Smooth muscle cell (in vitro differentiated cells): Measurements from ENCODE around the gene MYO1D. TPM values are rescaled to one million over a fixed set of nuclear protein-coding genes. Genes with fewer than 3 reads are reported as not detected.
A peak's percentile ranks its signal among the peaks of the same experiment; 100 is the strongest.

Experiments
- DNase-seq: peaks from one replicate; lab custom pipeline; 2025; ENCODE audit not compliant: unreplicated experiment; lab: John Stamatoyannopoulos, UW
- H2AFZ ChIP-seq: fragments of 200-600 bp; sonication (generic); 2 replicates; pipeline ENCODE4 v1.6.0; 2016; ENCODE audit warnings: antibody characterized with exemption, low read depth, mild to moderate bottlenecking
- H3F3A ChIP-seq: fragments of 200-600 bp; sonication (generic); 2 replicates; pipeline ENCODE4 v1.6.0; 2017; ENCODE audit warnings: antibody characterized with exemption, low read depth
- H3K27ac ChIP-seq: fragments of 200-600 bp; sonication (generic); 2 replicates; pipeline ENCODE4 v1.5.1; 2016; ENCODE audit warnings: low read depth, mild to moderate bottlenecking
- H3K27me3 ChIP-seq: fragments of 200-600 bp; sonication (generic); 2 replicates; pipeline ENCODE4 v1.6.1; 2016; ENCODE audit warnings: low read depth, mild to moderate bottlenecking
- H3K36me3 ChIP-seq: fragments of 200-600 bp; sonication (generic); 2 replicates; pipeline ENCODE4 v1.5.1; 2016; ENCODE audit warnings: low read depth
- H3K4me1 ChIP-seq: fragments of 200-600 bp; sonication (generic); 2 replicates; pipeline ENCODE4 v1.5.1; 2016; ENCODE audit warnings: low read depth
- H3K4me2 ChIP-seq: fragments of 200-600 bp; sonication (generic); 2 replicates; pipeline ENCODE4 v1.6.0; 2016; ENCODE audit warnings: mild to moderate bottlenecking
- H3K4me3 ChIP-seq: fragments of 200-600 bp; sonication (generic); 2 replicates; pipeline ENCODE4 v1.5.1; 2016; ENCODE audit warnings: mild to moderate bottlenecking
- H3K79me2 ChIP-seq: fragments of 200-600 bp; sonication (generic); 2 replicates; pipeline ENCODE4 v1.6.0; 2016; ENCODE audit warnings: low read depth, mild to moderate bottlenecking
- H3K9ac ChIP-seq: fragments of 200-600 bp; sonication (generic); 2 replicates; pipeline ENCODE4 v1.6.0; 2016; ENCODE audit warnings: low read depth
- H3K9me3 ChIP-seq: fragments of 200-600 bp; sonication (generic); replicated peaks from 2 replicates; pipeline ENCODE4 v1.5.1; 2016; ENCODE audit warnings: low read depth
- H4K20me1 ChIP-seq: fragments of 200-600 bp; sonication (generic); 2 replicates; pipeline ENCODE4 v1.6.0; 2016; ENCODE audit warnings: low read depth
- WGBS: methylation state at CpG from one replicate; pipeline ENCODE4 v1.1.7; 2016; ENCODE audit warnings: low lambda C conversion rate; 5-methylcytosine and 5-hydroxymethylcytosine counted together
- polyA plus RNA-seq: library from polyadenylated mRNA; unstranded; fragments of >200 nt; fragmentation: Nextera tagmentation; extraction: Ambion mirVana; gene quantifications from 2 replicates; pipeline ENCODE4 v1.2.1, GENCODE V29; 2016
- total RNA-seq: library from RNA; depleted of rRNA; stranded (reverse); fragments of >200 nt; gene quantifications from 2 replicates; pipeline ENCODE4 v1.2.3, GENCODE V29; 2014
- TF ChIP-seq, protein P1 (sequence below): fragments of 200-600 bp; sonication (generic); IDR thresholded peaks from 2 replicates; pipeline ENCODE4 v1.5.1; 2017; ENCODE audit warnings: borderline replicate concordance, mild to moderate bottlenecking, antibody characterized with exemption; ENCODE audit not compliant: insufficient read depth, poor library complexity, severe bottlenecking

Gene MYO1D
- total and polyA plus RNA-seq, 2 experiments from 2014 or later: 13.9 to 35.7 TPM

GRCh38 chr17:32488177-32488542, 388.8 kb downstream of the MYO1D start:
- Histone ChIP-seq H3K9ac (no peak overlapping the region), H3K4me1 (peaks cover 17% of the 10 kb centered on the region), H2AFZ (no peak overlapping the region), H3K79me2 (no peaks in the 10 kb centered on the region), H3K36me3 (no peaks in the 10 kb centered on the region), H3K27me3 (no peaks in the 10 kb centered on the region), H3F3A (peaks cover 9% of the 10 kb centered on the region), H3K4me3 (no peak overlapping the region), H3K27ac (no peak overlapping the region), H3K4me2 (peak overlapping the region; percentile 95), H4K20me1 (peaks cover 24% of the 10 kb centered on the region), H3K9me3 (no peaks in the 10 kb centered on the region)
- WGBS: 94% methylated on average over 13 of the region's 16 CpGs
- DNase-seq: no peak
- TF ChIP-seq, protein P1, sequence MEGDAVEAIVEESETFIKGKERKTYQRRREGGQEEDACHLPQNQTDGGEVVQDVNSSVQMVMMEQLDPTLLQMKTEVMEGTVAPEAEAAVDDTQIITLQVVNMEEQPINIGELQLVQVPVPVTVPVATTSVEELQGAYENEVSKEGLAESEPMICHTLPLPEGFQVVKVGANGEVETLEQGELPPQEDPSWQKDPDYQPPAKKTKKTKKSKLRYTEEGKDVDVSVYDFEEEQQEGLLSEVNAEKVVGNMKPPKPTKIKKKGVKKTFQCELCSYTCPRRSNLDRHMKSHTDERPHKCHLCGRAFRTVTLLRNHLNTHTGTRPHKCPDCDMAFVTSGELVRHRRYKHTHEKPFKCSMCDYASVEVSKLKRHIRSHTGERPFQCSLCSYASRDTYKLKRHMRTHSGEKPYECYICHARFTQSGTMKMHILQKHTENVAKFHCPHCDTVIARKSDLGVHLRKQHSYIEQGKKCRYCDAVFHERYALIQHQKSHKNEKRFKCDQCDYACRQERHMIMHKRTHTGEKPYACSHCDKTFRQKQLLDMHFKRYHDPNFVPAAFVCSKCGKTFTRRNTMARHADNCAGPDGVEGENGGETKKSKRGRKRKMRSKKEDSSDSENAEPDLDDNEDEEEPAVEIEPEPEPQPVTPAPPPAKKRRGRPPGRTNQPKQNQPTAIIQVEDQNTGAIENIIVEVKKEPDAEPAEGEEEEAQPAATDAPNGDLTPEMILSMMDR: no peak

DNA sequence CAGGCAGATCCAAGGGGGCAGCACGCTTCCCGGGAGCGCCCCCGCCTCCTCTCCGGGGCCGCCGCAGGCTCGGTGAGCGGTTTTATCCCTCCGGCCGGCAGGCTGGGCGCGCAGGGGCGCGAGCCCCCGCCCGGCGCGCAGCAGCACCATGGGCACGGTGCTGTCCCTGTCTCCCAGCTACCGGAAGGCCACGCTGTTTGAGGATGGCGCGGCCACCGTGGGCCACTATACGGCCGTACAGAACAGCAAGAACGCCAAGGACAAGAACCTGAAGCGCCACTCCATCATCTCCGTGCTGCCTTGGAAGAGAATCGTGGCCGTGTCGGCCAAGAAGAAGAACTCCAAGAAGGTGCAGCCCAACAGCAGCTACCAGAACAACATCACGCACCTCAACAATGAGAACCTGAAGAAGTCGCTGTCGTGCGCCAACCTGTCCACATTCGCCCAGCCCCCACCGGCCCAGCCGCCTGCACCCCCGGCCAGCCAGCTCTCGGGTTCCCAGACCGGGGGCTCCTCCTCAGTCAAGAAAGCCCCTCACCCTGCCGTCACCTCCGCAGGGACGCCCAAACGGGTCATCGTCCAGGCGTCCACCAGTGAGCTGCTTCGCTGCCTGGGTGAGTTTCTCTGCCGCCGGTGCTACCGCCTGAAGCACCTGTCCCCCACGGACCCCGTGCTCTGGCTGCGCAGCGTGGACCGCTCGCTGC, 389.3 kb downstream of the MYO1D start:
- H3K9me3 ChIP-seq: no peaks in the 10 kb centered on the region
- no peak overlapping the region for H3K9ac ChIP-seq
- H2AFZ ChIP-seq: no peak overlapping the region
- peak overlapping the region; percentile 65 for H3K4me3 ChIP-seq
- H3K36me3 ChIP-seq: no peaks in the 10 kb centered on the region
- H3F3A ChIP-seq: peaks cover 9% of the 10 kb centered on the region
- no peak overlapping the region for H3K27ac ChIP-seq
- no peak for DNase-seq
- H3K79me2 ChIP-seq: no peaks in the 10 kb centered on the region
- H3K27me3 ChIP-seq: no peaks in the 10 kb centered on the region
- peak overlapping the region; percentile 95 for H3K4me2 ChIP-seq
- TF ChIP-seq, protein P1: no peak
- H3K4me1 ChIP-seq: peaks cover 21% of the 10 kb centered on the region
- peaks cover 28% of the 10 kb centered on the region for H4K20me1 ChIP-seq
- WGBS: 32% methylated on average over 59 of the region's 59 CpGs

DNA sequence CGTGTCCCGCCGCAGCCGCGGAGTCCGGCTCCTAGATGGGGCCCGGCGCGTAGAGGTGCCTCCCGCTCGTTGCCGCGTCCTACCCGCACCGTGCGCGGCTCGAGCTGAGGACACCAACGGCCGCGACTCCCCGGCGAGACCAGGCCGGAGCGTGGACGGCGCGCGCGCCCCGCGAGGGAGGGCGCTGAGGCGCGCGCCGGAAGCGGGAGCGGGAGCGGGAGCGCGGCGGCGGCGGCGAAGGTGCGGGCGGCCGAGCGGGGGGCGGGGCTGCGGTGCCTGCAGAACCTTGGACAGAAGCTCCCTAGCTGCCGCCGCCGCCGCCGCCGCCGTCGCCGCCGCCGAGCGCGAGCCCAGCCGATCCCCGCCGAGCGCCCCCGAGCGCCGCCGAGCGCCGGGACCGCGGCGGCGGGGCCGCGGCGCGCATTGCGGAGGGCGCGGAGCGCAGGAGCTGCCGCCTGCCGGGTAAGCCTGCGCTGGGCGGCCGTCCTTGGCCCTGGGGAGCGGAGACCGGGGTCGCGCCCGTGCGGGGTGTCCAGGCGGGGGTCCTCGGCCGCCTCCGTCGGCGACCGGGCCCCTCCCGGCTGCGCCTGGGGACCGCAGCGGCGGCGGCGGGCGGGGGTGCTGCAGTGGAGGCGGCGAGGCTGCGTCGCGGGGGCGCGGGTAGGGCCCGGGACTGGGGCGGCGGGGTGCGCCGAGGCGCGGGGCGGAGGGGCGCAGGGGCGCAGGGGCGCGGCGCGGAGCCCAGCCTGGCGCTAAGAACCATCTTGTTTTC, 390.0 kb downstream of the MYO1D start, which contains the start of gene CDK5R1:
Gene CDK5R1 (plus strand): TSS at position 293 of the 772 bp plus-strand sequence. CDS start 628 bp downstream, outside the sequence.
- peaks cover 34% of the 10 kb centered on the region for H4K20me1 ChIP-seq
- no peak for DNase-seq
- TF ChIP-seq, protein P1: no peak
- H3K4me1 ChIP-seq: peaks cover 21% of the 10 kb centered on the region
- peaks cover 9% of the 10 kb centered on the region for H3F3A ChIP-seq
- H3K27ac ChIP-seq: no peak within 1 kb of the TSS
- H3K9ac ChIP-seq: peak within 1 kb of the TSS; percentile 31
- no peaks in the 10 kb centered on the region for H3K79me2 ChIP-seq
- no peaks in the 10 kb centered on the region for H3K36me3 ChIP-seq
- peak within 1 kb of the TSS; percentile 95 for H3K4me2 ChIP-seq
- 1% methylated on average over 53 of the region's 135 CpGs for WGBS
- no peaks in the 10 kb centered on the region for H3K9me3 ChIP-seq
- H3K27me3 ChIP-seq: no peaks in the 10 kb centered on the region
- no peak within 1 kb of the TSS for H2AFZ ChIP-seq
- peak within 1 kb of the TSS; percentile 65 for H3K4me3 ChIP-seq
